ENCODE data around the gene NCBP3.

The NCBP3 gene

DNA sequence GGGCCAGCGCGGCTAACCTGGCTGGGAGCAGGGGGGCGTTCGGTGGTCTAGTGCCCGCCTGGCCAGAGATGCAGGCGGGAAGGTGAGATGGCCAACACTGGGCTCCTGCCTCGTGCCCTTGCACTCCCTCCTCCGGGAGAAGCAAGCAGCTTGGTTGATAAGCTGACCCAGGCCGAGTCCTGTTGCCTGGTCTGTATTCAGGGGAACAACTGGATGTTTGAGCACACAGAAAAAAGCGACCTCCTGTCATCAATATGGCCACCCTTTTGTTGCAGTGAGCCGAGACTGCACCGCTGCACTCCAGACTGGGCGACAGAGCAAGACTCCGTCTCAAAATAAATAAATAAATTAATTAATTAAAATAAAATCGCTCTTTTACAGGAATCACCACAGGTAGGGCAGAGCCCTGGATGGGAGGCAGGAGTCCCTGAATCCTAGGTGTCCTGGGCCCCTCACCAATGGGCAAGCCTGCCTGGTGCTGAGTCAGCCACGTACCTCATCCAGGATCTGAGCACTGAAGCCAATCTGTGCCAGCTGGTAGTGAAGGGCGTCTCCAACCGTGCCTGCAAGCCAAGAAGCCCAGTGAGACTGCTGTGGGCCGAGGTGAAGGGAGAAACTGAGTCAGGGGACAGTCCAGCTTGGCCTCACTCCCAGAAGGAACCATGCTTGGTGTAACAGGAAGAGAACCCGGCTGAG is 90.6 kb downstream of the NCBP3 start:
- TF ChIP-seq, protein P1, sequence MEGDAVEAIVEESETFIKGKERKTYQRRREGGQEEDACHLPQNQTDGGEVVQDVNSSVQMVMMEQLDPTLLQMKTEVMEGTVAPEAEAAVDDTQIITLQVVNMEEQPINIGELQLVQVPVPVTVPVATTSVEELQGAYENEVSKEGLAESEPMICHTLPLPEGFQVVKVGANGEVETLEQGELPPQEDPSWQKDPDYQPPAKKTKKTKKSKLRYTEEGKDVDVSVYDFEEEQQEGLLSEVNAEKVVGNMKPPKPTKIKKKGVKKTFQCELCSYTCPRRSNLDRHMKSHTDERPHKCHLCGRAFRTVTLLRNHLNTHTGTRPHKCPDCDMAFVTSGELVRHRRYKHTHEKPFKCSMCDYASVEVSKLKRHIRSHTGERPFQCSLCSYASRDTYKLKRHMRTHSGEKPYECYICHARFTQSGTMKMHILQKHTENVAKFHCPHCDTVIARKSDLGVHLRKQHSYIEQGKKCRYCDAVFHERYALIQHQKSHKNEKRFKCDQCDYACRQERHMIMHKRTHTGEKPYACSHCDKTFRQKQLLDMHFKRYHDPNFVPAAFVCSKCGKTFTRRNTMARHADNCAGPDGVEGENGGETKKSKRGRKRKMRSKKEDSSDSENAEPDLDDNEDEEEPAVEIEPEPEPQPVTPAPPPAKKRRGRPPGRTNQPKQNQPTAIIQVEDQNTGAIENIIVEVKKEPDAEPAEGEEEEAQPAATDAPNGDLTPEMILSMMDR (IDR thresholded peaks at IDR 0.05; ENCODE audit: low read length, missing control alignments), result no peak
- DNase-seq (ENCODE audit: low read depth), result no peak
- no peak overlapping the region for H3K4me3 ChIP-seq (replicated peaks; ENCODE audit: low read depth, low read length)

DNA sequence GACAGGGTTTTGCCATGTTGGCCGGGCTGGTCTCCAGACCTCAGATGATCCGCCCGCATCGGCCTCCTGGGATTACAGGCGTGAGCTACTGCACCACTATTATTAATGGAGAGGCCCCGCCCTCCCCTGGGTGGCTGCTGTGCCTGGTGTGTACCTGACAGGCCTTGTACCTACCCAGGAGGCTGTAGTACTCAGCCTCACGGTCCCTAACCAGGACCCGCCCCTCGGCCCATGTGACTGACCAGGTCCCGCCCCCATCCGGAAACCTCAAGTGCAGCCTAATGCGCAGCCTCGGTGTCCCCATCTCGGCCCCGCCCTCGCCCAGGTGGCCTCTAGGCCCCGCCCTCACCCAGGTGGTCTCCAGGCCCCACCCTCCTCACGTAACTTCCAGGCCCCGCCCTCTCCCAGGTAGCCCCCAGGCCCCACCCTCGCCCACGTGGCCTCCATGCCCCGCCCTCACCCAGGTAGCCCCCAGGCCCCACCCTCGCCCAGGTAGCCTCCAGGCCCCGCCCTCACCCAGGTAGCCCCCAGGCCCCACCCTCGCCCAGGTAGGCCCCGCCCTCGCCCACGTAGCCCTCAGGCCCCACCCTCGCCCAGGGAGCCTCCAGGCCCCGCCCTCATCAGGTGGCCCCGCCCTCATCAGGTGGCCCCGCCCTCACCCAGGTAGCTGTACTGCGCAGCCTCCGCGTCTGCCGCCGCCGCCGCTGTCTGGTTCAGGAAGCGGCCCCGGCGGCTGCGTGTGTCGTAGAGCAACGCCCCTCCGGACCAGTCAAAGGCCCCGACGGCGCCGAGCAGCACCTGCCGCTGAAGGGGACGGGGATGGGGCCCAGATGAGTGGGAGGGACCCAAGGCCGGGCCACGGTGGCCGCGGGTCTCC is 91.3 kb downstream of the NCBP3 start:
- DNase-seq (ENCODE audit: low read depth), result no peak
- TF ChIP-seq, protein P1 (IDR thresholded peaks at IDR 0.05; ENCODE audit: low read length, missing control alignments), result no peak
- H3K4me3 ChIP-seq (replicated peaks; ENCODE audit: low read depth, low read length), result no peak overlapping the region

DNA sequence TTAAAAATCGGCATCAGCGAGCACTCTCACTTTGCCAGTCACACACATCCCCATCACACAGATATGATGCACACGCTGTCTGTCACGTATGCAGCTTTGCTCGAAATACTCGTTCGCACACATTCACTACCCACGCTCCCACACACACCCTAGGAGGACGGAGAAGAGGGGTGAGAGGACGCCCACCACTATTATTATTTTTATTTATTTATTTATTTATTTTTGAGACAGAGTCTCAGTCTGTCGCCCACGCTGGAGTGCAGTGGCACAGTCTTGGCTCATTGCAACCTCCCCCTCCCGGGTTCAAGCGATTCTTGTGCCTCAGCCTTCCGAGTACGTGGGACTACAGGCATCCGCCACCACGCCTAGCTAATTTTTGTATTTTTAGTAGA is 92.0 kb downstream of the NCBP3 start:
- TF ChIP-seq, protein P1 (IDR thresholded peaks at IDR 0.05; ENCODE audit: low read length, missing control alignments), result no peak
- DNase-seq (ENCODE audit: low read depth), result no peak
- no peak overlapping the region for H3K4me3 ChIP-seq (replicated peaks; ENCODE audit: low read depth, low read length)

DNA sequence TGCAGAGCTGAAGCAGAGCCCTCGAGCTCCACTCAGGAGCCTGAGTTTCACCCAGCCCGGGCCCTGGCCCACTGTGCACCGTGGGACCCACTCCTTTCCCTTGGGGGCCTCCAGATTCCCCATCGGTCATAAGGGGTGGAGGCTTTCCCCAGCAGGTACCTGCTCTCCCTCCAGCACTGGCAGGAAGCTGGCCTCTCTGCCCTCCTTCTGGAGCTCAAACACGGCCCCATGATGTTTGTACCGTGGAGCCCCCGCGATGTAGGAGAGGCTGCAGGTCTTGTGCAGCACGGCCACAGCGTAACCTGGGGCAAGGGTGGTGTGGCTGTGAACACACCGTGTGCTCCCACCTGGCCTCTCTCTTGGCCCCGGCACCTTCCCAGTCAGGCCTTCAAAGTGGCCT is 92.4 kb downstream of the NCBP3 start:
- H3K4me3 ChIP-seq (replicated peaks; ENCODE audit: low read depth, low read length), result no peak overlapping the region
- TF ChIP-seq, protein P1 (IDR thresholded peaks at IDR 0.05; ENCODE audit: low read length, missing control alignments), result no peak
- DNase-seq (ENCODE audit: low read depth), result no peak
